AG04450 (cell line): ENCODE measurements around the gene TPR. TPM values are rescaled to one million over a fixed set of nuclear protein-coding genes. Genes with fewer than 3 reads are reported as not detected.

ENCODE experiments used
- CTCF ChIA-PET: fragments of 300-600, 350-600 bp; formaldehyde crosslinking; extraction: SDS; loops from one replicate; lab custom pipeline; 2022; ENCODE audit warnings: antibody characterized with exemption, inconsistent platforms; lab: Charles Lee
- POLR2A ChIA-PET: fragments of 350-600 bp; formaldehyde crosslinking; extraction: SDS; loops from one replicate; lab custom pipeline; 2021; ENCODE audit warnings: antibody characterized with exemption, inconsistent platforms; lab: Yijun Ruan, JAX
- DNase-seq: peaks from one replicate; pipeline ENCODE4 v3.0.0-alpha.2; 2011; ENCODE audit warnings: low read depth, low spot score
- H3K27ac ChIP-seq: one replicate; pipeline ENCODE4 v1.5.1; 2012; ENCODE audit warnings: low read depth, low read length, control low read depth
- H3K27me3 ChIP-seq: one replicate; pipeline ENCODE4 v1.6.0; 2012; ENCODE audit warnings: low read length; ENCODE audit not compliant: control insufficient read depth, insufficient read depth
- H3K4me3 ChIP-seq: 2 replicates; pipeline ENCODE4 v1.5.1; 2011; ENCODE audit warnings: mild to moderate bottlenecking, low read depth, low read length, control low read depth
- H3K9me3 ChIP-seq: 2 replicates; pipeline ENCODE4 v1.5.1; 2012; ENCODE audit warnings: low read length; ENCODE audit not compliant: control insufficient read depth, insufficient read depth
- CTCF ChIP-seq: IDR thresholded peaks from 2 replicates; pipeline ENCODE4 v1.5.1; 2011; ENCODE audit warnings: low read depth, low read length, control low read depth, inconsistent platforms
- polyA plus RNA-seq: library from polyadenylated mRNA; depleted of rRNA; stranded (reverse); fragments of >200 nt; gene quantifications from 2 replicates; pipeline ENCODE4 v1.2.3, GENCODE V29; 2011; rRNA removed

The TPR gene
- polyA plus RNA-seq, 1 experiment: 48.5 TPM

DNA sequence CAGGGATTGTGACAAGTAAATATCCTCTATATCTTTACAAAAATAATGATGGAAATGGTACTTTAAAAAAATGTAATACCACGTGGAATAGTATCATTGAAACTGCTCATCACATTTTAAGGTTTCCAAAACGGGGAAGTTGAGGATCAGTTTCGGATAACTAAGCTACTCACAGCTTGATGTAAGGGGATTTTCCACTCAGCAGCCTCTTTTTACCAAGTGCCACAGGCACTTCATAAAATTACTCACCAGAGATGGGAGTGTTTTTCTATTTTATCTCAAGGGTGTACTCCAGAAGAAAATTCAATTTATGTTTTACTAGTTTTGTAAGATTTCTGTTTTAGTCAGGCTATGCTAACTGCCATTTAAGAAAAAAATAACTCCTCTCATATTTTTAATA, 91.7 kb downstream of the TPR start:
- Histone ChIP-seq H3K9me3 (no peaks in the 10 kb centered on the region), H3K27ac (no peak overlapping the region), H3K4me3 (no peak overlapping the region), H3K27me3 (no peaks in the 10 kb centered on the region)
- CTCF ChIA-PET: interaction anchor here (1.2 to 1.4 kb wide), 2 partner anchors 9 to 47 kb away, joined by 3 to 5 read pairs; no protein-coding TSS in a partner anchor
- TF ChIP-seq CTCF: no peak
- no peak for DNase-seq
- POLR2A ChIA-PET: no interaction called here

DNA sequence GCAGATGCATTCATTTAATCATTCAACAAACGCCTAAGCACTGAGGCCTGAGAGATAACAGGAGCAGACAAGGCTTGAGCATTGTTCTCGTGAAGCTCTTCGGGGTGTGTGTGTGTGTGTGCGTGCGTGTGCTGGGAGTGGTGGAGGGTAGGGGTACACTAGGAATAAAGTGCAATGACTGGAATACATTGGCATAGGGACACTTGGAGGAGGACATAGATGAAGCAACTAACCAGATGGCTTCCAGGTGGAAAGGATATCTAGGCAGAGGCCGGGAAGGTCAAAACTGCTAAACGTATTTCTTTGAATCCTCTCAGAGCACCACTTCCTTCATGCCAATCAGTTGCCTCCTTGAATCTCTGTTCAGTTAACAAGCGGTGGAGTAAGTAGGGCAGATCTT, 92.6 kb downstream of the TPR start:
- H3K9me3 ChIP-seq: no peaks in the 10 kb centered on the region
- DNase-seq: no peak
- no peak for TF ChIP-seq CTCF
- H3K27ac ChIP-seq: no peak overlapping the region
- ChIA-PET POLR2A (no interaction called here), CTCF (no interaction called here)
- no peak overlapping the region for H3K4me3 ChIP-seq
- H3K27me3 ChIP-seq: no peaks in the 10 kb centered on the region

GRCh38 chr1:186275822-186276221, 99.2 kb downstream of the TPR start:
- no peak for TF ChIP-seq CTCF
- ChIA-PET CTCF (no interaction called here), POLR2A (no interaction called here)
- Histone ChIP-seq H3K27ac (no peak overlapping the region), H3K27me3 (no peaks in the 10 kb centered on the region), H3K9me3 (no peaks in the 10 kb centered on the region), H3K4me3 (no peak overlapping the region)
- no peak for DNase-seq

DNA sequence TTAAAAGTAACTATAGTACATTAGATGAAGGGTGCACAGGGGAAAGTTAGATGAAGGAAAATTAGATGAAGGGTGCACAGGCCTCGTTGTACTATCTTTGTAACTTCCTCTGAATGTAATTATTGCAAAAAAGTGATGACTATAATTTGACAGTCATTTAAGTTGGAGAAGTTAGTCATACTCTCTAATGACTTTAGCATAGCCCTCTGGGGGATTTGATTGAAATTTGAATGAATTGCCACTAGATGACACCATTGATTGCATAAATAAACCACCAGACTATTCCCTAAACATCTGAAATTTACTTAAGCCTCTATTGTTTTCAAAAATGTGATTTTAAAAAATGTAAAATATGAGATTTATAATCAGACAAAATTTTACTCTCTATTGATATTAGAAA, 102.6 kb downstream of the TPR start:
- TF ChIP-seq CTCF: no peak
- Histone ChIP-seq H3K9me3 (no peaks in the 10 kb centered on the region), H3K27me3 (no peaks in the 10 kb centered on the region), H3K4me3 (no peak overlapping the region), H3K27ac (no peak overlapping the region)
- ChIA-PET POLR2A (no interaction called here), CTCF (no interaction called here)
- DNase-seq: no peak

DNA sequence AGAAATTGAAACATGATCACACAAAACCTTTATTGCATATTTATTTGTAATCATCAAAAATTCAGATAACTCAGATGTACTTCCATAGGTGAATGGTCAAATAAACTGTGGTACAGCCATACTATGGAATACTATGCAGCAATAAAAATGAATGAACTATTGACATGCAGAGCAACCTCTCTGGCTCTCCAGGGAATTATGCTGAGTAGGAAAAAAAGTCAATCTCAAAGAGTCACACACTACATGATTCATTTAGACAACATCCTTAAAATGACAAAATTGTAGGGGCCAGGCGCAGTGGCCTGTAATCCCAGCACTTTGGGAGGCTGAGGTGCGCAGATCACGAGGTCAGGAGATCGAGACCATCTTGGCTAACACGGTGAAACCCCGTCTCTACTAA, 104.0 kb downstream of the TPR start:
- Histone ChIP-seq H3K27ac (no peak overlapping the region), H3K27me3 (no peaks in the 10 kb centered on the region), H3K9me3 (no peaks in the 10 kb centered on the region), H3K4me3 (no peak overlapping the region)
- POLR2A ChIA-PET: no interaction called here
- CTCF ChIA-PET: no interaction called here
- TF ChIP-seq CTCF: no peak
- no peak for DNase-seq

Other genes starting within 250 kb of the TPR start
- 0.04 TPM in 2 replicates for gene PRG4, start 79.0 kb downstream of the TPR start, polyA plus RNA-seq
- gene ODR4, start 585 bp upstream of the TPR start, polyA plus RNA-seq: 9.7 and 16.8 TPM in 2 replicates
- not detected in 2 replicates for gene PDC, start 85.9 kb upstream of the TPR start, polyA plus RNA-seq